ENCODE measurements around the gene GRM4.
"Not testable (repeated sequence)": the region's sequence is repeated elsewhere in the genome, so short reads cannot be mapped to it uniquely, and the experiment has no call there.

Gene GRM4

GRCh38 chr6:34018961-34019606, 126.8 kb downstream of the GRM4 start:
- no peak for DNase-seq

- DNase-seq, result no peak
These were observed 127.9 kb downstream of the GRM4 start for GRCh38 chr6:34018026-34018425.

GRCh38 chr6:34017106-34017805, 128.6 kb downstream of the GRM4 start:
- no peak for DNase-seq

- not testable (repeated sequence) for DNase-seq
These were observed 129.3 kb downstream of the GRM4 start for GRCh38 chr6:34016573-34016972.

GRCh38 chr6:34015586-34015985, 130.3 kb downstream of the GRM4 start:
- peak; percentile 70 for DNase-seq

GRCh38 chr6:34011264-34011663, 134.6 kb downstream of the GRM4 start:
- no peak for DNase-seq

GRCh38 chr6:34005901-34006531, 139.9 kb downstream of the GRM4 start:
- DNase-seq, result no peak

GRCh38 chr6:34004706-34005105, 141.2 kb downstream of the GRM4 start:
- DNase-seq, result no peak

GRCh38 chr6:34003962-34004361, 141.9 kb downstream of the GRM4 start:
- DNase-seq, result no peak

- no peak for DNase-seq
These were observed 143.9 kb downstream of the GRM4 start for GRCh38 chr6:34001706-34002621.

- DNase-seq, result no peak
These were observed 145.6 kb downstream of the GRM4 start for GRCh38 chr6:34000281-34000680.

- no peak for DNase-seq
These were observed 146.3 kb downstream of the GRM4 start for GRCh38 chr6:33999567-33999966.

- DNase-seq, result no peak
These were observed 147.2 kb downstream of the GRM4 start for GRCh38 chr6:33998660-33999059.

- DNase-seq, result no peak
These were observed 148.6 kb downstream of the GRM4 start for GRCh38 chr6:33997265-33997664.

- no peak for DNase-seq
These were observed 149.8 kb downstream of the GRM4 start for GRCh38 chr6:33996120-33996475.

GRCh38 chr6:33995309-33996119, 150.4 kb downstream of the GRM4 start:
- no peak for DNase-seq

- no peak for DNase-seq
These were observed 151.2 kb downstream of the GRM4 start for GRCh38 chr6:33994472-33995308.

- no peak for DNase-seq
These were observed 152.0 kb downstream of the GRM4 start for GRCh38 chr6:33993653-33994471.

GRCh38 chr6:33993091-33993490, 152.8 kb downstream of the GRM4 start:
- DNase-seq, result no peak

GRCh38 chr6:33992191-33992590, 153.7 kb downstream of the GRM4 start:
- no peak for DNase-seq

Measured in left hindlimb (tissue), 1 donor.